H9 (cell line): ENCODE measurements around the gene CFAP97D1. TPM values are rescaled to one million over a fixed set of nuclear protein-coding genes. Genes with fewer than 3 reads are reported as not detected.

Source experiments
- DNase-seq: peaks from one replicate; pipeline ENCODE4 v3.0.0-alpha.2; 2017
- H2AFZ ChIP-seq: one replicate; pipeline ENCODE4 v1.6.1; 2013; ENCODE audit warnings: mild to moderate bottlenecking, low read length, control low read depth, moderate library complexity
- H2AK5ac ChIP-seq: 2 replicates; pipeline ENCODE4 v1.6.1; 2013; ENCODE audit warnings: low read length, control low read depth, mixed read lengths; ENCODE audit not compliant: insufficient read length
- H2BK120ac ChIP-seq: one replicate; pipeline ENCODE4 v1.6.1; 2013; ENCODE audit warnings: low read depth, mild to moderate bottlenecking, low read length, control low read depth, inconsistent platforms; ENCODE audit not compliant: poor library complexity, severe bottlenecking
- H2BK12ac ChIP-seq: 2 replicates; pipeline ENCODE4 v1.6.1; 2013; ENCODE audit warnings: low read length, control low read depth, mixed read lengths, low read depth; ENCODE audit not compliant: insufficient read length
- H2BK15ac ChIP-seq: 2 replicates; pipeline ENCODE4 v1.6.1; 2013; ENCODE audit warnings: low read depth, low read length, control low read depth
- H2BK20ac ChIP-seq: one replicate; pipeline ENCODE4 v1.6.1; 2013; ENCODE audit warnings: low read depth, mild to moderate bottlenecking, low read length, control low read depth, inconsistent platforms; ENCODE audit not compliant: poor library complexity, severe bottlenecking
- H2BK5ac ChIP-seq: 2 replicates; pipeline ENCODE4 v1.6.1; 2013; ENCODE audit warnings: low read length, control low read depth, mixed read lengths; ENCODE audit not compliant: insufficient read length
- H3K14ac ChIP-seq: 2 replicates; pipeline ENCODE4 v1.6.1; 2013; ENCODE audit warnings: low read length, control low read depth; ENCODE audit not compliant: insufficient read depth
- H3K18ac ChIP-seq: 2 replicates; pipeline ENCODE4 v1.6.1; 2013; ENCODE audit warnings: low read depth, mild to moderate bottlenecking, mixed read lengths, low read length, control low read depth; ENCODE audit not compliant: insufficient read length
- H3K23ac ChIP-seq: 2 replicates; pipeline ENCODE4 v1.6.1; 2013; ENCODE audit warnings: low read length, control low read depth, mixed read lengths, low read depth; ENCODE audit not compliant: insufficient read length
- H3K23me2 ChIP-seq: 2 replicates; pipeline ENCODE4 v1.6.1; 2013; ENCODE audit warnings: low read depth, mild to moderate bottlenecking, mixed read lengths, low read length, control low read depth; ENCODE audit not compliant: insufficient read length, poor library complexity, severe bottlenecking
- H3K27ac ChIP-seq: 2 replicates; pipeline ENCODE4 v1.5.1; 2013; ENCODE audit warnings: low read length, control low read depth, mixed read lengths, low read depth; ENCODE audit not compliant: insufficient read length
- H3K27me3 ChIP-seq: 2 replicates; pipeline ENCODE4 v1.6.1; 2013; ENCODE audit warnings: low read length, control low read depth, inconsistent platforms; ENCODE audit not compliant: insufficient read depth
- H3K4ac ChIP-seq: 2 replicates; pipeline ENCODE4 v1.6.1; 2013; ENCODE audit warnings: low read depth, mild to moderate bottlenecking, control low read depth, inconsistent platforms, low read length, moderate library complexity
- H3K4me1 ChIP-seq: 2 replicates; pipeline ENCODE4 v1.6.1; 2013; ENCODE audit warnings: low read length, control low read depth, inconsistent platforms; ENCODE audit not compliant: insufficient read depth
- H3K4me2 ChIP-seq: 2 replicates; pipeline ENCODE4 v1.6.1; 2013; ENCODE audit warnings: low read length, control low read depth, mixed read lengths; ENCODE audit not compliant: insufficient read length, insufficient read depth
- H3K56ac ChIP-seq: 2 replicates; pipeline ENCODE4 v1.6.1; 2013; ENCODE audit warnings: low read depth, mild to moderate bottlenecking, mixed read lengths, low read length, control low read depth; ENCODE audit not compliant: insufficient read length
- H3K79me1 ChIP-seq: 2 replicates; pipeline ENCODE4 v1.6.1; 2013; ENCODE audit warnings: low read depth, mild to moderate bottlenecking, moderate library complexity, low read length, control low read depth, inconsistent platforms; ENCODE audit not compliant: insufficient read depth, poor library complexity, severe bottlenecking
- H3K79me2 ChIP-seq: 2 replicates; pipeline ENCODE4 v1.6.1; 2013; ENCODE audit warnings: low read length, control low read depth, inconsistent platforms; ENCODE audit not compliant: insufficient read depth
- H3K9ac ChIP-seq: 2 replicates; pipeline ENCODE4 v1.6.1; 2013; ENCODE audit warnings: low read length, control low read depth, mixed read lengths; ENCODE audit not compliant: insufficient read length; ENCODE audit errors: extremely low read depth
- H3K9me3 ChIP-seq: one replicate; pipeline ENCODE4 v1.6.1; 2013; ENCODE audit warnings: low read depth, low read length, inconsistent platforms; ENCODE audit not compliant: control insufficient read depth
- H3T11ph ChIP-seq: one replicate; pipeline ENCODE4 v1.6.1; 2013; ENCODE audit warnings: mild to moderate bottlenecking, low read length, control low read depth, inconsistent platforms
- H4K20me1 ChIP-seq: one replicate; pipeline ENCODE4 v1.6.1; 2013; ENCODE audit not compliant: control insufficient read depth, insufficient read length, insufficient read depth
- H4K5ac ChIP-seq: 2 replicates; pipeline ENCODE4 v1.6.1; 2013; ENCODE audit warnings: low read depth, mild to moderate bottlenecking, mixed read lengths, low read length, control low read depth; ENCODE audit not compliant: insufficient read length
- H4K8ac ChIP-seq: replicated peaks from 2 replicates; pipeline ENCODE4 v1.6.1; 2013; ENCODE audit warnings: low read length, control low read depth, mixed read lengths, low read depth; ENCODE audit not compliant: insufficient read length
- H4K91ac ChIP-seq: 2 replicates; pipeline ENCODE4 v1.6.1; 2013; ENCODE audit warnings: low read depth, mild to moderate bottlenecking, moderate library complexity, mixed read lengths, low read length, control low read depth; ENCODE audit not compliant: insufficient read length
- H3K27ac Mint-ChIP-seq, 3 experiments: 2 replicates in 2 of 3; 3 replicates in 1 of 3; pipeline ENCODE4 v1.8.0; 2020 to 2021; ENCODE audit warnings: mixed read lengths in 3 of 3, mild to moderate bottlenecking in 1 of 3, moderate library complexity in 1 of 3
- H3K27me3 Mint-ChIP-seq: 2 replicates; pipeline ENCODE4 v1.8.0; 2021; ENCODE audit warnings: low read depth, mild to moderate bottlenecking, moderate library complexity, mixed read lengths
- H3K36me3 Mint-ChIP-seq, 3 experiments: 2 replicates in 2 of 3; 3 replicates in 1 of 3; pipeline ENCODE4 v1.8.0; 2020 to 2021; ENCODE audit warnings: low read depth in 3 of 3, mixed read lengths in 3 of 3; ENCODE audit not compliant: insufficient read depth in 1 of 3
- H3K4me1 Mint-ChIP-seq, 2 experiments: 2 replicates each; pipeline ENCODE4 v1.8.0; 2020; ENCODE audit warnings: mixed read lengths in 2 of 2
- H3K4me3 Mint-ChIP-seq, 2 experiments: 2 replicates in 1 of 2; 3 replicates in 1 of 2; pipeline ENCODE4 v1.8.0; 2020 to 2021; ENCODE audit warnings: mild to moderate bottlenecking in 2 of 2, mixed read lengths in 2 of 2, moderate library complexity in 1 of 2
- H3K9me3 Mint-ChIP-seq, 2 experiments: 2 replicates in 1 of 2; 3 replicates in 1 of 2; pipeline ENCODE4 v1.8.0; 2020; ENCODE audit warnings: mild to moderate bottlenecking in 2 of 2, mixed read lengths in 2 of 2, moderate library complexity in 1 of 2
- WGBS: extraction: QIAGEN DNeasy Blood & Tissue Kit; methylation state at CpG from one replicate; pipeline ENCODE4 v1.1.7; 2013; ENCODE audit warnings: missing lambda C conversion rate, low lambda C conversion rate, mixed read lengths; ENCODE audit not compliant: insufficient read length; ENCODE audit errors: extremely low coverage; 5-methylcytosine and 5-hydroxymethylcytosine counted together
- total RNA-seq: library from RNA; stranded (reverse); gene quantifications from 2 replicates; pipeline ENCODE4 v1.2.1, GENCODE V29; 2021
- TF ChIP-seq, protein P1 (sequence below): fragments of 200-600 bp; sonication (generic); conservative IDR thresholded peaks from 3 replicates; pipeline ENCODE4 v1.8.0; 2021; ENCODE audit warnings: antibody characterized with exemption, mild to moderate bottlenecking

The CFAP97D1 gene
- total RNA-seq, 1 experiment from 2014 or later: not detected

DNA sequence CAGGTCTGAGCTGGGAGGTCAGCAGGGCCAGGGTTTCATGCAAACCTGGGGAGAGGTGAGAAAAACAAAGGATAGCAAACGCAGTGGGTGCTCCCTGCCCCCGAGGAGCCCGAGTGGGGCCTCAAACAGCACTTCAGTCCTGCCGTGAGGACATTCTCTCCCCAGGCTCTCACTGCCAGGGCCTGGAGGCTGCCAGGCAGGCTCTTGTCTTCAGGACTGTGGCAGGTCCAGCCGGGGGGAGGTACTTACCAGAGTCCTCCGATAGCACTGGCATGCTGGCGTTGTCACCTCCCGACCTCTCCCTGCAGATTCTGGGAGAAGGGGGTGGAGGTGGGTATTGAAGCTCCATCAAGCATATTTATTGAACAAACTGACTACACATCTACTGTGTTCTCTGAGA, 51.4 kb downstream of the CFAP97D1 start:
- peak overlapping the region; percentile 74 to 88 for H3K4me3 Mint-ChIP-seq
- Histone ChIP-seq H2BK20ac (no peak overlapping the region), H4K8ac (no peak overlapping the region), H3K23ac (no peak overlapping the region), H4K91ac (no peak overlapping the region), H3K27me3 (peaks cover 6% of the 10 kb centered on the region; the same call in 1 of the 2 replicates), H3K23me2 (peaks cover 4% of the 10 kb centered on the region), H3K9me3 (no peaks in the 10 kb centered on the region), H3K18ac (no peak overlapping the region), H3K4me1 (no peaks in the 10 kb centered on the region), H2BK5ac (no peak overlapping the region), H2BK15ac (no peak overlapping the region), H3K14ac (no peak overlapping the region), H3K79me1 (no peaks in the 10 kb centered on the region), H3K4ac (no peak overlapping the region), H2BK120ac (no peak overlapping the region), H3K4me2 (peak overlapping the region; percentile 37), H3K27ac (no peak overlapping the region), H2BK12ac (no peak overlapping the region), H3K79me2 (no peaks in the 10 kb centered on the region), H2AK5ac (no peak overlapping the region), H4K5ac (no peak overlapping the region), H2AFZ (no peak overlapping the region), H3T11ph (no peak overlapping the region), H4K20me1 (no peaks in the 10 kb centered on the region), H3K56ac (no peak overlapping the region), H3K9ac (no peak overlapping the region)
- WGBS: no CpG with 5 or more reads among the region's 8 CpGs
- peaks cover 46% of the 10 kb centered on the region for H3K27me3 Mint-ChIP-seq
- DNase-seq: no peak
- peaks cover 11 to 14% of the 10 kb centered on the region in 2 experiments for H3K9me3 Mint-ChIP-seq
- H3K27ac Mint-ChIP-seq: no peak overlapping the region
- H3K36me3 Mint-ChIP-seq: peaks cover 8 to 30% (median 12%) of the 10 kb centered on the region in 3 experiments
- H3K4me1 Mint-ChIP-seq: peaks cover 16 to 23% of the 10 kb centered on the region in 2 experiments
- TF ChIP-seq, protein P1, sequence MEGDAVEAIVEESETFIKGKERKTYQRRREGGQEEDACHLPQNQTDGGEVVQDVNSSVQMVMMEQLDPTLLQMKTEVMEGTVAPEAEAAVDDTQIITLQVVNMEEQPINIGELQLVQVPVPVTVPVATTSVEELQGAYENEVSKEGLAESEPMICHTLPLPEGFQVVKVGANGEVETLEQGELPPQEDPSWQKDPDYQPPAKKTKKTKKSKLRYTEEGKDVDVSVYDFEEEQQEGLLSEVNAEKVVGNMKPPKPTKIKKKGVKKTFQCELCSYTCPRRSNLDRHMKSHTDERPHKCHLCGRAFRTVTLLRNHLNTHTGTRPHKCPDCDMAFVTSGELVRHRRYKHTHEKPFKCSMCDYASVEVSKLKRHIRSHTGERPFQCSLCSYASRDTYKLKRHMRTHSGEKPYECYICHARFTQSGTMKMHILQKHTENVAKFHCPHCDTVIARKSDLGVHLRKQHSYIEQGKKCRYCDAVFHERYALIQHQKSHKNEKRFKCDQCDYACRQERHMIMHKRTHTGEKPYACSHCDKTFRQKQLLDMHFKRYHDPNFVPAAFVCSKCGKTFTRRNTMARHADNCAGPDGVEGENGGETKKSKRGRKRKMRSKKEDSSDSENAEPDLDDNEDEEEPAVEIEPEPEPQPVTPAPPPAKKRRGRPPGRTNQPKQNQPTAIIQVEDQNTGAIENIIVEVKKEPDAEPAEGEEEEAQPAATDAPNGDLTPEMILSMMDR: no peak
